GM12872 (cell line): ENCODE results near the gene SOD3.

ENCODE experiments used
- TF ChIP-seq, protein P1 (sequence below): IDR thresholded peaks from 3 replicates; pipeline ENCODE4 v1.5.1; 2011; ENCODE audit warnings: low read depth, mild to moderate bottlenecking, low read length, moderate library complexity; ENCODE audit not compliant: insufficient read depth

SOD3 gene

GRCh38 chr4:24798036-24798610, 2.8 kb downstream of the SOD3 start:
- TF ChIP-seq, protein P1, sequence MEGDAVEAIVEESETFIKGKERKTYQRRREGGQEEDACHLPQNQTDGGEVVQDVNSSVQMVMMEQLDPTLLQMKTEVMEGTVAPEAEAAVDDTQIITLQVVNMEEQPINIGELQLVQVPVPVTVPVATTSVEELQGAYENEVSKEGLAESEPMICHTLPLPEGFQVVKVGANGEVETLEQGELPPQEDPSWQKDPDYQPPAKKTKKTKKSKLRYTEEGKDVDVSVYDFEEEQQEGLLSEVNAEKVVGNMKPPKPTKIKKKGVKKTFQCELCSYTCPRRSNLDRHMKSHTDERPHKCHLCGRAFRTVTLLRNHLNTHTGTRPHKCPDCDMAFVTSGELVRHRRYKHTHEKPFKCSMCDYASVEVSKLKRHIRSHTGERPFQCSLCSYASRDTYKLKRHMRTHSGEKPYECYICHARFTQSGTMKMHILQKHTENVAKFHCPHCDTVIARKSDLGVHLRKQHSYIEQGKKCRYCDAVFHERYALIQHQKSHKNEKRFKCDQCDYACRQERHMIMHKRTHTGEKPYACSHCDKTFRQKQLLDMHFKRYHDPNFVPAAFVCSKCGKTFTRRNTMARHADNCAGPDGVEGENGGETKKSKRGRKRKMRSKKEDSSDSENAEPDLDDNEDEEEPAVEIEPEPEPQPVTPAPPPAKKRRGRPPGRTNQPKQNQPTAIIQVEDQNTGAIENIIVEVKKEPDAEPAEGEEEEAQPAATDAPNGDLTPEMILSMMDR, result no peak

GRCh38 chr4:24799196-24799543, 3.8 kb downstream of the SOD3 start:
- TF ChIP-seq, protein P1, result no peak

DNA sequence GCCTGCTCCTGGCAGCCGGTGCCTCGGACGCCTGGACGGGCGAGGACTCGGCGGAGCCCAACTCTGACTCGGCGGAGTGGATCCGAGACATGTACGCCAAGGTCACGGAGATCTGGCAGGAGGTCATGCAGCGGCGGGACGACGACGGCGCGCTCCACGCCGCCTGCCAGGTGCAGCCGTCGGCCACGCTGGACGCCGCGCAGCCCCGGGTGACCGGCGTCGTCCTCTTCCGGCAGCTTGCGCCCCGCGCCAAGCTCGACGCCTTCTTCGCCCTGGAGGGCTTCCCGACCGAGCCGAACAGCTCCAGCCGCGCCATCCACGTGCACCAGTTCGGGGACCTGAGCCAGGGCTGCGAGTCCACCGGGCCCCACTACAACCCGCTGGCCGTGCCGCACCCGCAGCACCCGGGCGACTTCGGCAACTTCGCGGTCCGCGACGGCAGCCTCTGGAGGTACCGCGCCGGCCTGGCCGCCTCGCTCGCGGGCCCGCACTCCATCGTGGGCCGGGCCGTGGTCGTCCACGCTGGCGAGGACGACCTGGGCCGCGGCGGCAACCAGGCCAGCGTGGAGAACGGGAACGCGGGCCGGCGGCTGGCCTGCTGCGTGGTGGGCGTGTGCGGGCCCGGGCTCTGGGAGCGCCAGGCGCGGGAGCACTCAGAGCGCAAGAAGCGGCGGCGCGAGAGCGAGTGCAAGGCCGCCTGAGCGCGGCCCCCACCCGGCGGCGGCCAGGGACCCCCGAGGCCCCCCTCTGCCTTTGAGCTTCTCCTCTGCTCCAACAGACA, 4.4 kb downstream of the SOD3 start:
- TF ChIP-seq, protein P1, result no peak

DNA sequence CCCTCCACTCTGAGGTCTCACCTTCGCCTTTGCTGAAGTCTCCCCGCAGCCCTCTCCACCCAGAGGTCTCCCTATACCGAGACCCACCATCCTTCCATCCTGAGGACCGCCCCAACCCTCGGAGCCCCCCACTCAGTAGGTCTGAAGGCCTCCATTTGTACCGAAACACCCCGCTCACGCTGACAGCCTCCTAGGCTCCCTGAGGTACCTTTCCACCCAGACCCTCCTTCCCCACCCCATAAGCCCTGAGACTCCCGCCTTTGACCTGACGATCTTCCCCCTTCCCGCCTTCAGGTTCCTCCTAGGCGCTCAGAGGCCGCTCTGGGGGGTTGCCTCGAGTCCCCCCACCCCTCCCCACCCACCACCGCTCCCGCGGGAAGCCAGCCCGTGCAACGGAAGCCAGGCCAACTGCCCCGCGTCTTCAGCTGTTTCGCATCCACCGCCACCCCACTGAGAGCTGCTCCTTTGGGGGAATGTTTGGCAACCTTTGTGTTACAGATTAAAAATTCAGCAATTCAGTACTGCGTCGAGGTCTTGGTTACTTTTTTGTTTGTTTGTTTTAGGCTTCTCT, 5.0 kb downstream of the SOD3 start:
- TF ChIP-seq, protein P1, result no peak

- TF ChIP-seq, protein P1, result no peak
Observed at GRCh38 chr4:24801136-24801855, 5.9 kb downstream of the SOD3 start.

GRCh38 chr4:24802648-24803047, 7.3 kb downstream of the SOD3 start:
- TF ChIP-seq, protein P1, result no peak

DNA sequence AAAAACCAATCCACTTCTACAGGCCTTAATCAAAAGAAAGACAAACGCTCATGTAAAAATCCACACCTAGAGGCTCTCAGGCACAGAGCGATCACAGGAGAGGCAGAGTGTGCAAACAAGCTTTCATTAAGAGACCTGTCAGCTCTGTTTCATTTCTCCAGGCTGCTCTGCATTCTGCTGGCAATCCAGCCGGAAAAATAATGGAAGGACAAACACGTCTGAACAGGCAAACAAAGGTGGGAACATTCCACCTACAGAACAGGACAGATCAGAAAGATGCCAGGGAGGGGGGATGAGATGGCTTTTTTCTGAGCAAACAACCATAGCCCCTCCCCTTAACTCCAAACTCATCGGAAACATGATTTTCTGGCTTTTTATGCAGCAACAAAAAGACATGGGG, 9.7 kb downstream of the SOD3 start:
- TF ChIP-seq, protein P1, result no peak
